ENCODE measurements around the gene LNX2.

LNX2 gene

GRCh38 chr13:27620377-27621115, at the start of gene LNX2:
TSS of gene LNX2 (minus strand) at chr13:27620529. CDS start at chr13:27581703, 38,826 bp downstream.
- peak; percentile 97 for DNase-seq (ENCODE audit: low spot score)

GRCh38 chr13:27667946-27668345, 47.6 kb upstream of the LNX2 start:
- no peak for DNase-seq (ENCODE audit: low spot score)

DNA sequence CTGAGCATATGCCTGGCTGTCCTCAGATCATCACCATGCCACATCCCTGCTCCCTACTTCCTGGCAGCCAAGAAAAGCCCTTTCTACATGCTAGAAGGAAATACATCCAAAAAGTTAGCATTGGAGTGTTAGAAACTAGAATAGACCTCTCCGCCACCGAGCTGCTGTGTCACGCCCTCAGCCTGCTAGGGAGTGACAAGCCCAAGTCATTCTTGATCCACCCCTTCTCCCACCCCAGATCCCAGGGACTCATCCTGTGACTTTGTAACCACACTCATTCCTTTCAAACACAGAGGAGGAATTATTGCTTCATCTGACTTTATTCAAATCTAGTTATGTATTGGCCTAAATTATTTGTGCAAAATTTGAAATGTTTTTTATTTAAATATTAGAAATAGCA, 46.6 kb upstream of the LNX2 start:
- no peak for DNase-seq (ENCODE audit: low spot score)

- DNase-seq (ENCODE audit: low spot score), result no peak
These were observed 45.4 kb upstream of the LNX2 start for GRCh38 chr13:27665761-27666160.

DNA sequence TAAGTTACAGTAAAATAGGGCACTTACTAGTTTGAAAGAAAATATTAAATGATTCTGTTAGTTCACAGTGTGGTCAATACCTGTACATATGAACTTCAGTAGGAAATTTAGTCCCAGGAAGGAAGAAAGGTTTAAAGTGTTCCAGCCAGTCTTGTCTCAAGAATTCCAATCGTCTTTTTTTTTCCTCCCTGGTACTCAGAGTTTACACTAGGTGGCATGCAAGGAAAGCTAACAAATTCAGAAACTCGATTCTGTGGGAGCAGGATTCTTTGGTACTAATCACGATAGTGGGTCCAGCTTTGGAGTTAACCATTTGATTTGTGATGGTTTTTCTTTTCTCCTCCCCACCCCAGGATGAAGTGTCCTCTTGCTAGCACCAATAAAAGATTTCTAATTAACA, 45.0 kb upstream of the LNX2 start:
- no peak for DNase-seq (ENCODE audit: low spot score)

DNA sequence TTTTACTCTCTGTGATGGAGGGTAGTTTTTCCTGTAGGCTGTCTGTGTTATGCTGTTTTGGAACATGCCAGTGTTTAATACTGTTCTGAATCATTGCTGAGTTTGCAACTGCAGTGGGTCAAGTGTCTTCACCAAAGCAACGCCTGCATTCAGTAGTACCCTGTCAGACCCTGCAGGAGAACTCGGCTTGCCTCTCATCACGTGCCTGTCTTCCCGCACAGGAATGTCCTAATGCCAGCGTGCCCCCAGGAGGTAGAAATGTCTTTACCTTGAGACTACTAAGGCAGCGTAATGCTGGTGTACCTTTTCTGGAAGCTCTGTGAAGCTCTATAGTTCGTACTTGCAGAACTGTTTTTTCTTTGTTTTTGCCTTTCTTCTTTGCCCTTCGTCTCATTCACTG, 43.6 kb upstream of the LNX2 start:
- DNase-seq (ENCODE audit: low spot score), result no peak

- no peak for DNase-seq (ENCODE audit: low spot score)
These were observed 42.6 kb upstream of the LNX2 start for GRCh38 chr13:27662738-27663470.

- DNase-seq (ENCODE audit: low spot score), result no peak
These were observed 40.7 kb upstream of the LNX2 start for GRCh38 chr13:27661017-27661416.

DNA sequence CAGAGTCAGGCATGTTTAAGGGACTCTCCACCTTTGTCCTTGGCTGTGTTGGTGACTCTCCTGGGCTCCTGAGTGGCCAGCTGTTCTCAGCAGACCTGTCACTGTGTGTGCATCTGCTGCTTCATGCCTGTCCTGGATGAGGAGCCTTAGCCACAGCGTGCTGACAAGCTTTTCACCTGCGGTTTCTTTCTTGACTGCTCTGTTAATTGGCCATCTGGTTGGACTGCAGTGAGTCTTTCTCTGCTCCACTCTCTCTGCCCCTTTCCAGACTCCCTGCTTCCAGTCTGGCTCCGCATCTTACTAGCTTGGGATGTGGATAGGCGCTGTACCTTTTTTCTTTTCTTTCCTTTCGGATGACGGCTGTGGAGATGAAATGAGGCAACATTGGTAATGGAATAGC, 40.2 kb upstream of the LNX2 start:
- no peak for DNase-seq (ENCODE audit: low spot score)

GRCh38 chr13:27659145-27659865, 39.0 kb upstream of the LNX2 start:
- no peak for DNase-seq (ENCODE audit: low spot score)

GRCh38 chr13:27658546-27658945, 38.2 kb upstream of the LNX2 start:
- no peak for DNase-seq (ENCODE audit: low spot score)

GRCh38 chr13:27657724-27658123, 37.4 kb upstream of the LNX2 start:
- DNase-seq (ENCODE audit: low spot score), result no peak

DNA sequence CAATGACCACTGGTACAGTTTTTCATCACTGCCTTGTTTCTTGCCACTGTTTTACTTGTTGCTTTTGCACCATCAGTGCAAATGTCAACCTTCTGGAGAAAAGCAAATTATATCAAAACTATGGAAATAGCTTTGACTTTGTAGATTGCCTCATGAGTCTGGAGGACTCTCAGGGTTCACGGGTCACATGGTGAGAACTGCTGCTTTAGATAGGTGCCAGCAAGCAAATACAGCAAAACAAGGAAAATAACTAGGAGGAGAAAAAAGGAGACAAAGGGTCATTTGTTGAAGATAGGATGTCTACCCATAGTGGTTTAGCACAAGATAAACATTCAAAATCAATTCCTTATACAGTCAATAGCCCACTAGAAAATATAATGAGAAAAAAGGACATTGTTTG, 34.5 kb upstream of the LNX2 start:
- no peak for DNase-seq (ENCODE audit: low spot score)

DNA sequence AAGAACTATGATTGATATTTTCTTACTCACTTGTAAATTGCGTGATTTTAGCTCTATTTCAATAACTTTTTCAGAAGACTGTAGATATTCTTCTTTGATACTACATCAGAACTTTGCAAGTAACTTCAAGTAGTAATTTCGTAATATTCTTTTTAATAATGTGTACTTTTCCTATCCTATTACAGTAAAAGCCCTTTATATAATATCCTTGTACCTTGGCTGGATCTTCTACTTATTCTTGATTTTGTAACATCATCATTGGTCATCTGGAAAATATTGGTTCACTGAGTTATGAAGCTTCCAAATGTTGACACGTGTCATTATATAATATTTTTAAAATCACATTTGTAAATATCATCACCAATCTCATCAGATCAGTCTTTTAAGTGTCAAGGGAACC, 33.7 kb upstream of the LNX2 start:
- no peak for DNase-seq (ENCODE audit: low spot score)

DNA sequence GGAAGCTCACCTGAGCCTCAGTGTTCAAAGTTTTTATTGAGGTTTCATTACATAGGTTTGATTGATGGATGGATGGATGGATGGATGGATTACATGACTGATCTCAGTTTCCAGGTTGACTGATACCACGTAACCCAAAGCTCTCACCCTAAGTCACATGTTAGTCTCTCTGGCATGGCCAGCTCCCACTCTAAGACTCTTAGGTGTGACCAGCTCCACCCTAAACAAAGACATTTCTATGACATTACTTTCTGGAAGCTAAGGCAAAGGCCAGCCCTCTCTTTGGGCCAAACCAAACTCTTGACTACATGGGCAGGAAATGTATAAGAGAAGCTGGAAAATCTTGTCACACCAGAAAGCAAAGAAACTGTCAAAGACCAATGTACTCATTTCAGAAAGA, 30.0 kb upstream of the LNX2 start:
- no peak for DNase-seq (ENCODE audit: low spot score)

DNA sequence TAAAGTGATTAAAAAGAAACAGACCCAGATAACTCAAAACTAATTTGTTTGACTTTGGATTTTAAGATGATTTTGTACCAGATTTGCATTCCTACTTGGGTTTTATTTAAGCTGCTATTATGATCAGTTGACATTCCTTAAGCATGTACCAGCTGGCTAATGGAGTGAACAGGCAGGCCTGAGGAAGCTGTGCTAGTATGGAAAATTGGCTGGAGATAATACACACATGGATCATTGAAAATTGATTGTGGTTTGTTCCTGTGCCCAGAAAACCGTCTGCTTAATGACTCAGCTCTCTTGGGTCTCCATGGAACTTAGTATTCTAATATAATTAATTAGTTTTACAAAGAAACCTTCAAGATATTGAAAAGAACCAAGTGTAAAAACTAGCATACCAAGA, 24.0 kb upstream of the LNX2 start:
- peak; percentile 32 for DNase-seq (ENCODE audit: low spot score)

GRCh38 chr13:27643334-27644132, 23.2 kb upstream of the LNX2 start:
- peak; percentile 72 for DNase-seq (ENCODE audit: low spot score)

- peak; percentile 50 for DNase-seq (ENCODE audit: low spot score)
These were observed 21.6 kb upstream of the LNX2 start for GRCh38 chr13:27641711-27642502.

DNA sequence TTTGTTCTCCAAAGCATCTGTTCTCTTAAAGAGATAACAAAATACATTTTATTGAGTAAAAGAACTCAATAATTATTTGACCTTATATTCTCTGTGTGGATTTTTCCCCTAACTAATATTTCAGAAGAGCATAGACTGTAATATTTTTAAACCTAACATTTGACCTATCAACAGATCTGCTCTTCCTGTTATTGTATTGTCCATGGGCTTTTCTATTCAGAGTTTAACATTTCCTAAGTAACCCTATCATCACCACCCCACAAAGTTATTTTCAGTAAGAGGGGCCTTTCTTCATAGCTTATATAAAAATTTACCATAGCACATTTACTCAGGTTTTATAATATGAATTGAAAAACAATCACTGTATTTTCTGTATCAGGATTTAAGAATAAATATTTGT, 18.9 kb upstream of the LNX2 start:
- DNase-seq (ENCODE audit: low spot score), result no peak

DNA sequence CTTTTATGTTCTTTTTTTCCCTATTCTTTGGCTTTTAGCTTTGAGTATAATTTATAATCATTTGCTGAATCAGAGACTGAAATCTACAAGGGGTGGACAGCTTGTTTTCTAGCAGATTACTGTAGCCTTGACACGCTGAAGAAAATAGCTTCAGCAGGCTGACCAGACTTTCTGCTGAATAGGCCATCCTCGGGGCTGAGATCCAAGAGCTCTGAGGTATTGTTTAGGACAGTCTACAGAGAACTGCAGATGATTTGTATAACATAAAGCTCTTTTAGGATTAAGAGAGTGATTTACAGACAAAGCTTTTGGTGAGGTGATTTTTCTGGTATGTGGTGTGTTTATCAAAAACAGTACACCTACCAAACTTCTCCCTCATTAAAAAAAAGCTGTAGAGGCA, 18.2 kb upstream of the LNX2 start:
- DNase-seq (ENCODE audit: low spot score), result no peak

GRCh38 chr13:27638001-27638400, 17.7 kb upstream of the LNX2 start:
- no peak for DNase-seq (ENCODE audit: low spot score)

GRCh38 chr13:27637289-27637626, 16.9 kb upstream of the LNX2 start:
- DNase-seq (ENCODE audit: low spot score), result no peak

All from hematopoietic multipotent progenitor cell treated with erythropoietin and hydrocortisone succinate and interleukin-3 and kit ligand, for 15 days (in vitro differentiated cells).